ENCODE measurements around the gene NCAPD2.
A peak's percentile ranks its signal among the peaks of the same experiment; 100 is the strongest.

Gene NCAPD2, protein sequence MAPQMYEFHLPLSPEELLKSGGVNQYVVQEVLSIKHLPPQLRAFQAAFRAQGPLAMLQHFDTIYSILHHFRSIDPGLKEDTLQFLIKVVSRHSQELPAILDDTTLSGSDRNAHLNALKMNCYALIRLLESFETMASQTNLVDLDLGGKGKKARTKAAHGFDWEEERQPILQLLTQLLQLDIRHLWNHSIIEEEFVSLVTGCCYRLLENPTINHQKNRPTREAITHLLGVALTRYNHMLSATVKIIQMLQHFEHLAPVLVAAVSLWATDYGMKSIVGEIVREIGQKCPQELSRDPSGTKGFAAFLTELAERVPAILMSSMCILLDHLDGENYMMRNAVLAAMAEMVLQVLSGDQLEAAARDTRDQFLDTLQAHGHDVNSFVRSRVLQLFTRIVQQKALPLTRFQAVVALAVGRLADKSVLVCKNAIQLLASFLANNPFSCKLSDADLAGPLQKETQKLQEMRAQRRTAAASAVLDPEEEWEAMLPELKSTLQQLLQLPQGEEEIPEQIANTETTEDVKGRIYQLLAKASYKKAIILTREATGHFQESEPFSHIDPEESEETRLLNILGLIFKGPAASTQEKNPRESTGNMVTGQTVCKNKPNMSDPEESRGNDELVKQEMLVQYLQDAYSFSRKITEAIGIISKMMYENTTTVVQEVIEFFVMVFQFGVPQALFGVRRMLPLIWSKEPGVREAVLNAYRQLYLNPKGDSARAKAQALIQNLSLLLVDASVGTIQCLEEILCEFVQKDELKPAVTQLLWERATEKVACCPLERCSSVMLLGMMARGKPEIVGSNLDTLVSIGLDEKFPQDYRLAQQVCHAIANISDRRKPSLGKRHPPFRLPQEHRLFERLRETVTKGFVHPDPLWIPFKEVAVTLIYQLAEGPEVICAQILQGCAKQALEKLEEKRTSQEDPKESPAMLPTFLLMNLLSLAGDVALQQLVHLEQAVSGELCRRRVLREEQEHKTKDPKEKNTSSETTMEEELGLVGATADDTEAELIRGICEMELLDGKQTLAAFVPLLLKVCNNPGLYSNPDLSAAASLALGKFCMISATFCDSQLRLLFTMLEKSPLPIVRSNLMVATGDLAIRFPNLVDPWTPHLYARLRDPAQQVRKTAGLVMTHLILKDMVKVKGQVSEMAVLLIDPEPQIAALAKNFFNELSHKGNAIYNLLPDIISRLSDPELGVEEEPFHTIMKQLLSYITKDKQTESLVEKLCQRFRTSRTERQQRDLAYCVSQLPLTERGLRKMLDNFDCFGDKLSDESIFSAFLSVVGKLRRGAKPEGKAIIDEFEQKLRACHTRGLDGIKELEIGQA (N-terminal part only)

DNA sequence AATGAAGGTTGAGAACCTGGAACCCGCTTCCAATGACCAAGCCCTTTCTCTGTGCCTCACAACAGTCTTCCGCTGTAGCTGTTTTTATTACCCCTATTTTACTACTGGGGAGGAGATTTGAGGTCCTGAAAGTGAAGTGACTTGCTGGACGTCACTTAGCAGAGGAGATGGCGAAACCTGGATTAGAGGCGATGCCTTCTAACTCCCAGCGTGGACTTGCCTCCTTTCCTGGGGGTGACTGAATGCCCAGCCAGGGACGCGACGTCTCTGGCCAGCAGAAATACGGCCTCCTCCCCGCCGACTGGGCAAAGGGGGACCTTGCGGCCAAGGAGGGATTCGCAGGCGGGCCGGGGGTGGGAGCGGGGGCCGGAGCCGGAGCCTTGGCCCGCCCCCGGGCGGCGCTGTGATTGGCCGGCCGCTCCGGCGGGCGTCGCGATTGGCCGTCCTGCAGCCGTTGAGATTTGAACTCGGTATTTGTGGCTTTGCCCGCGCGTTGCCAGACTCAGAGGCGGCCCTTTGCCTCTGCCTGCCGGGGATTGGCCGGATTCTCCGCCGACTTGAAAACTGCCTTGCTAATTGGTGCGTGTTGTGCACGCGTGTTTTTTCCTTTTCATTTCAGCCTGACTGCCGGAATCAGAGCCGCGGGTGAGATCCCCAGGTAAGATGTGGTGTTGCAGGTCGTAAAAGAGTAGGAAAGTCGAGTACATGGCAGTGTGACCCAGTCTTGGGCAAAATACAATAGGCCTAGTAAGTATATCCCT lies at the start of gene NCAPD2:
NCAPD2 (plus strand) TSS at position 606 of the 761 bp plus-strand sequence. CDS start 997 bp downstream, outside the sequence.
- peak; percentile 97 for DNase-seq (ENCODE audit: low spot score)

GRCh38 chr12:6444704-6445688 lies 48.9 kb upstream of the NCAPD2 start, which contains the start of gene CD27:
TSS of gene CD27 (plus strand) at chr12:6444955. CDS start at chr12:6445096, 141 bp downstream.
- no peak for DNase-seq (ENCODE audit: low spot score)

DNA sequence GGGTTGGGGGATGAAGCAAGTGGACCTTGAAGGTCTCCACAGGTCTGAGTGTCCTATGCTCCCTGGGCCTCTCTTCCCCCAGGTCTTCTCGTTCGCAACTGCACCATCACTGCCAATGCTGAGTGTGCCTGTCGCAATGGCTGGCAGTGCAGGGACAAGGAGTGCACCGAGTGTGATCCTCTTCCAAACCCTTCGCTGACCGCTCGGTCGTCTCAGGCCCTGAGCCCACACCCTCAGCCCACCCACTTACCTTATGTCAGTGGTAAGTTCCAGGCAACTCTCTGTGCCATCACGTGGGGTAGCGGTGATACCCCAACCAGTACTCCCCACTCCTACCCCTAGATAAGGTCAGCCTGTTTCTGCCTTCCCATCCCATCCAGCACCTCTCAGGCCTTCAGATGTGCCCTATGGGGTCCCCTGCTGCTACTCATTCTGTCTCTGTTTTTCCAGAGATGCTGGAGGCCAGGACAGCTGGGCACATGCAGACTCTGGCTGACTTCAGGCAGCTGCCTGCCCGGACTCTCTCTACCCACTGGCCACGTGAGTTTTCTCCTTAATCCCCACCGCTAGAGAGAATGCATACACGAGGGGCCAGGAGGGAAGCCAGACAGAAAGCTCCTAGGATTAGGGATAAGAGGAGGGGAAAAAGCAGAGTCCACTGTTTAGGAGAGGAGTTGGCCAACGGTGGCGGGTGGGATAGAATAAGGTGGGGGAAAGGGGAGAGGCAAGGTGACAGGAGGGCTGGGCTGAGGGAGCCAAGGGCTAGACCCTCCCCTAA lies 43.6 kb upstream of the NCAPD2 start:
- DNase-seq (ENCODE audit: low spot score) = no peak

DNA sequence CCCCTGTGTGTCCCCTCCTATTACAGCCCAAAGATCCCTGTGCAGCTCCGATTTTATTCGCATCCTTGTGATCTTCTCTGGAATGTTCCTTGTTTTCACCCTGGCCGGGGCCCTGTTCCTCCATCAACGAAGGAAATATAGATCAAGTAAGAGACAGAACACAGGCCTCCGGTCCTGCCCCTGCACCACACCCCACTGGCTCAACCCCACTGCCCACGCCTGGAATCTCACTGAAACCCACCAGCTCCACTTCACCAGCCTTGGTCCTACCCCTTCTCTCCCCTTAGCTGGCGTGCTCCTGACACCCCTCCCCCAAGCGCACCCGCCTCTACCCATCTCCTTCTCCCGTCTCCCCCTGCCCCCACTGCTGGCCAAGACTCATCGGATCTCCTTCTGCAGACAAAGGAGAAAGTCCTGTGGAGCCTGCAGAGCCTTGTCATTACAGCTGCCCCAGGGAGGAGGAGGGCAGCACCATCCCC lies 43.0 kb upstream of the NCAPD2 start:
- no peak for DNase-seq (ENCODE audit: low spot score)

DNA sequence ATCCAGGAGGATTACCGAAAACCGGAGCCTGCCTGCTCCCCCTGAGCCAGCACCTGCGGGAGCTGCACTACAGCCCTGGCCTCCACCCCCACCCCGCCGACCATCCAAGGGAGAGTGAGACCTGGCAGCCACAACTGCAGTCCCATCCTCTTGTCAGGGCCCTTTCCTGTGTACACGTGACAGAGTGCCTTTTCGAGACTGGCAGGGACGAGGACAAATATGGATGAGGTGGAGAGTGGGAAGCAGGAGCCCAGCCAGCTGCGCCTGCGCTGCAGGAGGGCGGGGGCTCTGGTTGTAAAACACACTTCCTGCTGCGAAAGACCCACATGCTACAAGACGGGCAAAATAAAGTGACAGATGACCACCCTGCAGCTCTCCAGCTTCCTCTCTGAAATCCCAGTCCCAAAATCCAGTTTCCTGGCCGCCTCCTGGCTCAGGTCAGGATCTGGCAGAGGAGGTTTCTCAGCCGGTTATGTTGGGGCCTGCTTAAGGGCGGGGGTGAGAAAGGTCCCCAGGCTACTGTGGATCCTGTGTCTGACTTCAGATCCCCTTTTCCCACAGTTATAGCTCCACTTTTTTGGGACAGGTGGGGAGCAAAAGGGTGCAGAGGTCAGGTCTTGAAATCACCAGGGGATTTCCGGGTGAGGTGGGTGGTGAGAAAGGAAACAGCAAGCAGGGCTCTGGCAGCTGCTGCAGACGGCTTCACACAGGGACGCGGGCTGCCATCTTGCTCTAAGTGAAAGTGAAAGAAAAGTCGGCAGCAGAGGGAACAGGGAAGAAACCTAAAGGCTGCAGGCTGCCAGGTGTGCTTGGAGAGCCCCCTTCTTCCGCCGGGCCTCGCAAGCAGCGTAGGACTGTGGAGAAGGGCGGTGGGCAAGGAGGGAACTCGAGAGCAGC lies 42.3 kb upstream of the NCAPD2 start, which contains the start of gene TAPBPL:
TAPBPL (plus strand) TSS at position 695 of the 897 bp plus-strand sequence. CDS start 207 bp downstream, outside the sequence.
- DNase-seq (ENCODE audit: low spot score) = peak; percentile 93

- no peak for DNase-seq (ENCODE audit: low spot score)
These were observed 41.5 kb upstream of the NCAPD2 start for GRCh38 chr12:6452245-6452943.

DNA sequence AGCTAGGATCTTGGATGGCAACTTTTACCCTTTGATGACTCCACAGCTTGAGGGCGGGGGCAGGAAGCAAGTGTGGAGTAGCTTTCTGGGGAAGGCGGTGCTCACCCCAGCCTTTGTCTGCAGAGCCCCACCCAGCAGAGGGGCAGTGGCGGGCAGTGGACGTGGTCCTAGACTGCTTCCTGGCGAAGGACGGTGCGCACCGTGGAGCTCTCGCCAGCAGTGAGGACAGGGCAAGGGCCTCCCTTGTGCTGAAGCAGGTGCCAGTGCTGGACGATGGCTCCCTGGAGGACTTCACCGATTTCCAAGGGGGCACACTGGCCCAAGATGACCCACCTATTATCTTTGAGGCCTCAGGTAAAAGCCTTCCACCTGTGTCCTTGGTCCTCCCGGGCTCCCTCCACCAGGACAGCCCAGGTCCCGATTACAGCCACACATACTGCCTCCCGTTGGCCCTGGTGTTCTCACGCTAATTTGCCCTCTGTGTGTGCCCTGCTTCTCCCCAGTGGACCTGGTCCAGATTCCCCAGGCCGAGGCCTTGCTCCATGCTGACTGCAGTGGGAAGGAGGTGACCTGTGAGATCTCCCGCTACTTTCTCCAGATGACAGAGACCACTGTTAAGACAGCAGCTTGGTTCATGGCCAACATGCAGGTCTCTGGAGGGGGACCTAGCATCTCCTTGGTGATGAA lies 40.8 kb upstream of the NCAPD2 start:
- no peak for DNase-seq (ENCODE audit: low spot score)

- DNase-seq (ENCODE audit: low spot score) = no peak
These were observed 36.5 kb upstream of the NCAPD2 start for GRCh38 chr12:6457220-6457945.

DNA sequence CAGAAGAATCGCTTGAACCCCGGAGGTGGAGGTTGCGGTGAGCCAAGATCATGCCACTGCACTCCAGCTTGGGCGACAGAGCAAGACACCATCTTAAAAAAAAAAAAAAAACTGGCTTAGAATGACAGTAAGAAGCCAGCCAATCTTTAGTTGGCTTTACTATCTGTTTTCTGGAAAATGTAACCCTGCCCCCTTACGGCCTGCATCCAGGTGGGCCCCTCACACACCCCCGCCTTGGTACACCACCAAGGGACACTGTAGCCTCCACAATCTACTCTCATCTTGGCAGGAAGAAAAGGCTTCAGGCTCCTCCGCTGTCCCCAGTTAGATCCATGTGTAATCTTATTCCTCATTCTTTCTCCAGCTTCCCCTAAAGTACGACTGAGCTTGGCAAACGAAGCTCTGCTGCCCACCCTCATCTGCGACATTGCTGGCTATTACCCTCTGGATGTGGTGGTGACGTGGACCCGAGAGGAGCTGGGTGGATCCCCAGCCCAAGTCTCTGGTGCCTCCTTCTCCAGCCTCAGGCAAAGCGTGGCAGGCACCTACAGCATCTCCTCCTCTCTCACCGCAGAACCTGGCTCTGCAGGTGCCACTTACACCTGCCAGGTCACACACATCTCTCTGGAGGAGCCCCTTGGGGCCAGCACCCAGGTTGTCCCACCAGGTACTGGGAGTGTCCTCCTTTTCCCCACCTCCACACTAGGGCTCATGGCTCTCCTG lies 35.5 kb upstream of the NCAPD2 start:
- no peak for DNase-seq (ENCODE audit: low spot score)

GRCh38 chr12:6459004-6459337 lies 34.9 kb upstream of the NCAPD2 start:
- DNase-seq (ENCODE audit: low spot score) = no peak

DNA sequence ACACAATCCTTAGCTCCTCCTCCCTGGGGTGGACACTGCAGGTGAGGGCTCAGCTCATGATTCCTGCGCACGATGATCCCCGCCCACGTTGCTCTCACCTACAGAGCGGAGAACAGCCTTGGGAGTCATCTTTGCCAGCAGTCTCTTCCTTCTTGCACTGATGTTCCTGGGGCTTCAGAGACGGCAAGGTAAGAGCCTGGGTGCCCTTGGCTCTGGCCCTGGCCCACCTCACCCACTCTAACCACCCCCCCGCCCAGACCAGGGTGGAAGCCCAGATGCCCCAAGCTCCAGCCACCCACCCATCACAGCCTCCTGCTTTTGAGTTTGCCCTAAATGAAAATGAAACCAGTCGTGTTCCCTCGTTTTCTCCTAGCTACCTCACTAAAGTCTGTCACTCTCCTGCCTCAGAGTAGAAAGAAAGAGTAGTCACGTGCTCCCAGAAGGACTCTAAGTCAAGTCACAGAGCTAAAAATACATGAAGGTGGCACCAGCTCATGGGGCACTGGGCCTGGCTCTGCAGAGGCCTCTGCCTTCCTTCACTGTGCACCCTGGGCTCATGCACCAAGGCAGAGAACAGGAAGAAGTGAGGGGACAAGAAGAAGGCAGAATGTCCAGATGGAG lies 33.0 kb upstream of the NCAPD2 start:
- DNase-seq (ENCODE audit: low spot score) = no peak

DNA sequence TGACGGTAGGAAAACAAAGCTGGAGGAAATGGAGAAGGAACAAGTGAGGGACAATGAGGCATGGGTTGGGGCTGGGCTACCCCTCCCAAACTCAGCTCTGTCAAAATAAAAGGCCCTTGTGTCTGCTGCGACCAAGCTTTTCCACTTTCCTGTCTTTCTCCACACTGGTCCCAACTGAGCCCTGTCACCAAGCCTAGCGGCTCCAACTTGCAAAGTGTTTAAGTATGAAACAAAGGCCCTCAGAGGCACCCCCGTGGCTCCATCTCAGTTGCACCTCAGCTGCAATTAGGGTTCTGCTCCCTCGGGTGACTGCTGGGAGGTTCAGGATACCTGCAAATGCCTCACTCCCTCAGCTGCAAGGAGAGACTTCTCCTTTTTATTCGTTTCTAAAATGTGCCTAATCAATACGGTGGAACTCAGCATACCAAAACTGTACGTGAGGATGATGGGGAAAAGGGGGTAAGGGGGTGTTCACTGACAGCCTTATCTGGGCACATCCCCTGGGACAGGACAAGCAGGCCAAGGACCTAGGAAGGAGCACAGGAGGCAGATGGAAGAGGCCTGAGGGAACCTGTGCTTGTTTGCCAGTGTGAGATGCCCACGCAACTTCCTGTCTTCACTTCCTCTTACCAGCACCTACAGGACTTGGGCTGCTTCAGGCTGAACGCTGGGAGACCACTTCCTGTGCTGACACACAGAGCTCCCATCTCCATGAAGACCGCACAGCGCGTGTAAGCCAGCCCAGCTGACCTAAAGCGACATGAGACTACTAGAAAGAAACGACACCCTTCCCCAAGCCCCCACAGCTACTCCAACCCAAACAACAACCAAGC lies 32.3 kb upstream of the NCAPD2 start:
- DNase-seq (ENCODE audit: low spot score) = peak; percentile 49

DNA sequence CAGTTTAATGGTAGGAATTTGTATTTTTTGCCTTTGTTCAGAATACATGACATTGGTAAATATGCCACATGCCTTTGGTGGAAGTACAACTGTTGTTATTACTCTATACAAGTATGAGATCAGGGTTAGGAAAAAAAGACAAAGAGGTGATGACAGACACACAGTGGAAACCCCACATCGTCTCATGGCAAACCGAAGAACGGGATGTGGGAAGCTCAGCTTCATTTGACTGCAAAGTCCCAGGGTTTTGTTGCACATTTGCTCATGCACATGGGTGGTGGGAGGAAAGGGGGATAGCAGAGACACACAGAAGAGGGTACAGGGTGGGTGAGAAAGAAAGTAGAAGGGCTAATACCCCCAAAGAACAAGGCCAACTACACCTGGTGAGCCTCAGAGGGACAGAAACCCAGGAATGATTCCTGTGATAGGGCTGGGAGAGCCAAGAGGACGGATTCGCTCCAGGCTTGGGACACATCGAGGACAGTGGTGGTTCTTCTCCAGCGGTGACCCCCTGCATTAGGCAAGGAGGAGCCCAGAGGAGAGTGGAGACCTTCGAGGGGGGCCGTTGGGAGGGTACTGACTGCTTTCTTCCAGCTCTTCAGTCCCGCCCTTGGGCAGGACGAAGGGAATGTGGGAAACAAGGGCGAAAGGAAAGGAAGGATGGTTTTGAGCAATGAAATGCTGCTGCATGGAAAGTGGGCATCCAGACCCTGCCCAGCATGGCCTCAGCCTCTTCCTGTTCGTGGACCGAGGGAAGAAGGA lies 31.5 kb upstream of the NCAPD2 start:
- DNase-seq (ENCODE audit: low spot score) = no peak
